ENCODE results near the gene SLC12A3. TPM values are rescaled to one million over a fixed set of nuclear protein-coding genes. Genes with fewer than 3 reads are reported as not detected.

Gene SLC12A3
- total RNA-seq, 4 donors from 2014 or later, result not detected

DNA sequence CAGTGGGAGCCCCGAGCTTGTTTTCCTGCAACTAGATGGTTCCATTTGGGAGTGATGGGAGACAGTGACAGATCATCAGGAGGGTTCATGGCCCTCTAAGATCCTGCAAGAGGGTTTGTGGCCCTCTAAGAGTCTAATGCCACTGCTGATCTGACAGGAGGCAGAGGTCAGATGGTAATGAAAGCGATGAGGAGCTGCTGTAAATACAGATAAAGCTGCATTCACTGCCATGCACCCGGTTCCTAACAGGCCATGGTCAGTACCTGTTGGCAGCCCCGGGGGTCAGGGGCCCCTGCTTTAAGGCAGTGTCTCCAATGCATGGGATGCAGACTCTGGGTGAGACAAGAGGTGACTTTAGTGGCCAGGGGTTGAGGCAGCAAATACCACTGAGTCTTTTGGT lies 30.8 kb downstream of the SLC12A3 start:
- TF ChIP-seq, protein P1, sequence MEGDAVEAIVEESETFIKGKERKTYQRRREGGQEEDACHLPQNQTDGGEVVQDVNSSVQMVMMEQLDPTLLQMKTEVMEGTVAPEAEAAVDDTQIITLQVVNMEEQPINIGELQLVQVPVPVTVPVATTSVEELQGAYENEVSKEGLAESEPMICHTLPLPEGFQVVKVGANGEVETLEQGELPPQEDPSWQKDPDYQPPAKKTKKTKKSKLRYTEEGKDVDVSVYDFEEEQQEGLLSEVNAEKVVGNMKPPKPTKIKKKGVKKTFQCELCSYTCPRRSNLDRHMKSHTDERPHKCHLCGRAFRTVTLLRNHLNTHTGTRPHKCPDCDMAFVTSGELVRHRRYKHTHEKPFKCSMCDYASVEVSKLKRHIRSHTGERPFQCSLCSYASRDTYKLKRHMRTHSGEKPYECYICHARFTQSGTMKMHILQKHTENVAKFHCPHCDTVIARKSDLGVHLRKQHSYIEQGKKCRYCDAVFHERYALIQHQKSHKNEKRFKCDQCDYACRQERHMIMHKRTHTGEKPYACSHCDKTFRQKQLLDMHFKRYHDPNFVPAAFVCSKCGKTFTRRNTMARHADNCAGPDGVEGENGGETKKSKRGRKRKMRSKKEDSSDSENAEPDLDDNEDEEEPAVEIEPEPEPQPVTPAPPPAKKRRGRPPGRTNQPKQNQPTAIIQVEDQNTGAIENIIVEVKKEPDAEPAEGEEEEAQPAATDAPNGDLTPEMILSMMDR (IDR thresholded peaks at IDR 0.05; ENCODE audit: low read depth), result no peak

DNA sequence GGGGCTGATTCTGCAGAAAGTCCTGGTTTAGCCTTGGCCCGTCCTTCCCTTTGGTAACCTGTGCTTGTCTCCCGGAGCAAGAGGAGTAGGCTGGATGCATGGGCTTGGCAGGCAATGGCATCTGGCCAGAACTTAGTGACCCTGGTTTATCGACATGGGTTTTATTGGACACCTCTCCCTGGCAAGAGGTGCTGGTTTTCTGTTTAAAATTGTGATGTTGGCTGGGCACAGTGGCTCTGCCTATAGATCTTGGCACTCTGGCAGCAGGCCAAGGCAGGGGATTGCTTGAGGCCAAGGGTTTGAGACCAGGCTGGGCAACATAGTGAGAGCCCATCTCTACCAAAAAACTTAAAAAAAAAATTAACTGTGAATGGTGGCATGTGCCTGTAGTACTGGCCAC lies 31.2 kb downstream of the SLC12A3 start:
- TF ChIP-seq, protein P1 (IDR thresholded peaks at IDR 0.05; ENCODE audit: low read depth), result no peak

DNA sequence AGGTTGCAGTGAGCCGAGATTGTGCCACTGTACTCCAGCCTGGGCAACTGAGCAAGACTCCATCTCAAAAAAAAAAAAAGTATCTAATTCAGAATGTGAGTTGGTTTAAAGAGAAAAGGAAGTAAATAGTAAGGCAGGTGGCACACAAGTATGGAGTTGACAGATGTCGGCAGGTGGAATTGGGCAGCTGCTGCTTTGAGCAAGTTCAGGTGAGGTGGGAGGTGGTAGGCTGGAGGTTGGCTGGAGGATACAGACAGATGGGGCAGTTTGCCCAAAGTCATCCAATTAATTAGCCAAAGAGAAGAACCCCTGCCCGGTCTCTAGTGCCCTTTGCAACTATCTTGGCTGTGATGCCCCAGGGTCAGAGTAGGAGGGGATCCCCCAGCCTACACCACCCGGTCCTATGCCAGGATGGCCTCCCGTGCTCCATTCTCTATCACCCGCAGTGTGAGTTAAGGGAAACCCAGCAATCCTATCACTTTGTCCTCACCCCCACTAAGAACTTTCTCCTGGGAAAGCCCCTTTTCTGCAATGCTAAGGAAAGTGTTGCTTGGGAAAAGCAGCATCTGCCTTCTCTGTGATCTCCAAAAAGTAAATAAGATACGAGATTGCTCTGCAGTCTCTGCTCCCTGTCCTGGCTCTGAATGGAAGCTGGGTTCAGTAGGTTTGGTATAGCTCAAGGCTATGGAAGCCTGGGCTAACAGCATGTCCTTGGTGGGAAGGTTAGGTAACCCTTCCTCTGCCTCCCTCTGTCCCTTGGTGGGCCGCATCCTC lies 32.2 kb downstream of the SLC12A3 start:
- TF ChIP-seq, protein P1 (IDR thresholded peaks at IDR 0.05; ENCODE audit: low read depth), result no peak

DNA sequence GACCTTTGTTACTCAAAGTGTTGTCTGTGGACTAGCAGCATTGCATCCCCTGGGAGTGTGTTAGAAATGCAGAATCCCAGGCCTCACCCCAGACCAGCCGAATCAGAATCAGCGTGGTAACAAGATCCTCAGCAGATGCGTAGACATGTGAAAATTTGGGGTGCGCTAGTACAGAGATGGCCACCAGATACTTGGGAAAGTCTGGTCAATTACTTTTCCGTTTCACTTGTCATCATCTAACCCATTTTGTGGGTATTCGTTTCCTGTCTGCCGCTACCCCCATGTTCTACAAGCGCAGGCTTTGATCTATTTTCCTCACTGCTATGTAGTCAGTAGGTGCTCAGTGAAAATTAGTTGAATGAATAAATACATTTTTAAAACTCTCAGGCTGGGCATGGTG lies 33.8 kb downstream of the SLC12A3 start:
- TF ChIP-seq, protein P1 (IDR thresholded peaks at IDR 0.05; ENCODE audit: low read depth), result no peak

DNA sequence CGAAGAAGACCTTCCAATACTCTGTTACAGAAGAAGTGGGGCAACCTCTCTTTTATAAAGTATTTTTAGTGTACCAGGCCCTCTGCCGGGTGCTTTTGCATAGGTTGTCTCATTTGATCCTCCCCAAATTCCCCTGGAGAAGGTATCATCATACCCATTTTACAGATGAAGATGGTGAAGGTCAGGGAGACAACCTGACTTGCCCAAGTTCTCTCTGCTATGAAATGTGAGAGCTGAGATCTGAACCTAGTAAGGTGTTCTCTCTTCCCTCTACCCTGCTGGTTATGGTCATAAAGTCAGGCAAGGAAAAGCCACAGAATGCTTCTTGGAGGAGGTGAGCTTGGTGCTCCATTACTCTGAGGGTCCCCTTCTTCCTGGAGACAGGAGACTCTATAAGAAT lies 38.9 kb downstream of the SLC12A3 start:
- TF ChIP-seq, protein P1 (IDR thresholded peaks at IDR 0.05; ENCODE audit: low read depth), result no peak

DNA sequence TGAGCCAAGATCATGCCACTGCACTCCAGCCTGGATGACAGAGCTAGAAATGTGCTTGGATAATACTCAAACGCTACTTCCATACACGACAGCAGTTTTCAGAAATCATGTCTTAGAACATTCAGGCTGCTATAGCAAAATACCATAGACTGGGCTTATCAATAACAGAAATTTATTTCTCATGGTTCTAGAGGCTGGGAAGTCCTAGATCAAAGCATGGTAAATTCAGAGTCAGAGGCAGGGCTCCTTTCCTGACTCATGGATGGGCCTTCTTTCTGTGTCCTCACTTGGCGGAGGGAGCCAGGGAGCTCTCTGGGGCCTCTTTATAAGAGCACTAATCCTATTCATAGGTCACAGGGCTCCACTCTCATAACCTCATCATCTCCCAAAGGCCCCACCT lies 42.4 kb downstream of the SLC12A3 start:
- TF ChIP-seq, protein P1 (IDR thresholded peaks at IDR 0.05; ENCODE audit: low read depth), result no peak

DNA sequence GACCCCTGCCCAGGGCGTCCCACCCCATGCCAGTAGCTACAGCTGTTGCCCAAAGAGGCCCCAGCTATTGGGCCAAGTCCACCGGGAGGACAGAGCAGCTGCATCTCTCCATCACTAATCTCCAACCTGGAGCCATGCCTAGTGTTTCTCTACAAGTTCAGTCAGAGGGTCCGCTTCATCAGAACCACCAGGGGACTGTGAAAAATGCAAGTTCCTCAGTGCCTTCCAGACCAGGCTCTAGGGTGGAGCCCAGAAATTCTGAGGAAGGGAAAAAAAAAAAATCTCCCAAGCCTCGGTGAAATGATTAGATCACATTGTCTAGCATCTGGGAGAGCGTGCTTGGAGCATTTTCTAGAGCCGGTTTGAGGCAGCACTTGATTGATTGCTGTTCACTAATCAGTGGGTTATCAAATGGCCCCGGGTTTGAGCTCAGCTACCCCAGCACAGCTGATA lies 44.5 kb downstream of the SLC12A3 start:
- TF ChIP-seq, protein P1 (IDR thresholded peaks at IDR 0.05; ENCODE audit: low read depth), result no peak
